Activated CD8-positive, alpha-beta memory T cell treated with anti-CD3 and anti-CD28 coated beads for 36 hours (primary cell): ENCODE results near the gene TUBB2B. TPM values are rescaled to one million over a fixed set of nuclear protein-coding genes. Genes with fewer than 3 reads are reported as not detected.

Experiments
- CTCF ChIA-PET: fragments of 350-600 bp; sonication (Branson Sonifier 250); formaldehyde crosslinking; loops from one replicate; lab custom pipeline; 2021; ENCODE audit warnings: antibody characterized with exemption; lab: Charles Lee
- POLR2A ChIA-PET: fragments of 350-600 bp; sonication (Branson Sonifier 250); formaldehyde crosslinking; loops from one replicate; lab custom pipeline; 2021; ENCODE audit warnings: antibody characterized with exemption; lab: Charles Lee
- total RNA-seq, 2 experiments: library from RNA; stranded (reverse); gene quantifications; one replicate each; pipeline ENCODE4 v1.2.3, GENCODE V29; 2021

The TUBB2B gene
- total RNA-seq, 2 experiments from 2014 or later, result not detected

DNA sequence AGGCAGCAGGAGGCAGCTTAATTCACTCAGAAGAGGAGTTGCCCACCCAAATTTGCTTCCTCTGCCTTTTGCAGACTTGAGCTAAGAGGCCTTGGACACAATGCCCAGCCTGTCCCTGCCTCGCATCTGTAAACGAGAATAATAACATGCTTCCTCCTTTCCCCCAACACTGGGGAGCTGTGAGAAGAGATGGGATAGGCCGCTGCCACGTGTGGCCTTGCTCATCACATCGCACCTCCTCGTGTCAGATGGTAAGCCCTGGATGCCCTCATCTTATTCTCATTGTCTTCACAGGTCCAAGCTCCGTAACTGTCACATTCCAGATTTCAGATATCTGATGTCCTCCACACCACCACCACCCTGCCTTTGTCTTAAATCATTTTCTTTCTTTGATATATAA lies 13.1 kb upstream of the TUBB2B start:
- POLR2A ChIA-PET, result no interaction called here
- CTCF ChIA-PET, result interaction anchor here (0.7 to 1.4 kb wide), 2 partner anchors 11 to 93 kb away, joined by 4 read pairs; no protein-coding TSS in a partner anchor

DNA sequence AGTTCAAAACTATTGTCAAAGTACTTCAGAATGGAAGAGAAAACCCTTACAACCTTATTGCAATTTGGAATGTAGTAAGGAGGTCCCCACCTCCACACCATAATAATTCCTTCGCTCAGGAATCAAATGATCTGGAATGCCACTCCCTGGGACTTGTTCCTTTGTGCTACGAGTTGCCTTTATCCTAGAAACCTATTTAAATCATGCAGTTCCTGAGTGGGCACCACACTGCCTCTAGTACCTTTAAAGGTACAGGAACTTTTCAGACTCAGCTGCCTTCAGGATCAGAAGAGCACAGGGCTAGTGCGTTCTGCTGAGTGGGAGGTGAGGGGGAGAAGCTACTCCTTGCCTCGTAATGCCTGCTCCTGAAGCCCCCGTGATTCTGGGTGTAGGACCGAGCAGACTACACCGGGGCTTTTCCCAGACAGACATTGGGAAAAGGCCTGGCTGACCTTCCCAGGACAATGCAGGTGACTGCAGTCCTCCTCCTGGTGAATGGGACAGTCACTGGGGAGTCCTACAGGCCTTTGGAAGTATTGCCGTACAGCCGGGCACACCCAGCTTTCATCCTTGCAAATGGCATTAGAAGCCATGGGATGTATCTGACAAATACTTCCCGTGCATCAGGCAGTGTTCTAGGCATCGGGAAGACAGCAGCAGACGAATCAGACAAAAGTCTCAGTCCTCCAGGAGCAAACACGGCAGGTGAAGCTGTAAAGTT lies 11.8 kb upstream of the TUBB2B start:
- POLR2A ChIA-PET, result no interaction called here
- CTCF ChIA-PET, result interaction anchor here (0.6 to 1.4 kb wide), 2 partner anchors 13 to 113 kb away, joined by 3 to 4 read pairs; no protein-coding TSS in a partner anchor

DNA sequence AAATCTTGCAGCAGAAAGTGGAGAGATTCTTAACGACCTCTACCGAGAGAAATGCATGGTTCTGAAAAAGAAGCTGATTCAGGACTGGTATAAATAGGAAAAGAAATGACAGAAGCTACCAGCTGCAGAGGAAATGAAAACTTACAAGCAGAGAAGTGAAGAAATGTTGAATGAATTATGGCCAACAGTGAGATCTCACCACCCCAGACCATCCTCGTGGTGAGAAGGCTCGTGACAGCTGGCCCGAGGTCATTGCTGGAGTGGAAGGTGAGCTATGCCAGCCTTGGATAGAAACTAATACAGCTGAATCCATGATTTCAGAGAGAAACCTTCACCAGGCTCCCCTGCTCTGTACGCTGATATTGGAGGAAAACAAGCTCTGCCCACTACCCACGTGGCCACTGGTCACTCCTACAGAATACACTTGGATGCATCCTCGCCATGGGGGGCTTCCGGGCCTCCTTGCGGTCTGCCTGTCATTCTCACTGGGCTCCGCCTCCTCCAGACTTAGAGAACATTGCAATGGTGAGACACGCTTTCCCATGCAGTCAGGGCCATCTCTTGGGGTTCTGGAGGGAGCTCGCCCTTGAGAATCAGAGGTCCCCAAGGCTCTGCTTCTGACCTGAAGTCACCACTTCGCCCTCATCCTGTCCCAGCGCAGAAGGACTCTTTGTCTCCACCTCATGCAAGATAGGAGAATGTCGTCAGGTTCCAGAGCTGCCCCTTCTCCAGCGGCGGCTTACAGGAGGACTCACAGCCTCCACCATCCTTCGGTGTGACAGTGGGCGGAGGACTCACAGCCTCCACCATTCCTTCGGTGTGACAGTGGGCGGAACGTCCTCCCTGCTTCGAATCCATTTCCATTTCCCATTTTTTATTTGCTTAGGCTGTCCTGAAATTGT lies 10.6 kb upstream of the TUBB2B start:
- CTCF ChIA-PET, result interaction anchor here (1.2 kb wide), 1 partner anchor 13 kb away, joined by 4 read pairs; no protein-coding TSS in a partner anchor
- POLR2A ChIA-PET, result no interaction called here

DNA sequence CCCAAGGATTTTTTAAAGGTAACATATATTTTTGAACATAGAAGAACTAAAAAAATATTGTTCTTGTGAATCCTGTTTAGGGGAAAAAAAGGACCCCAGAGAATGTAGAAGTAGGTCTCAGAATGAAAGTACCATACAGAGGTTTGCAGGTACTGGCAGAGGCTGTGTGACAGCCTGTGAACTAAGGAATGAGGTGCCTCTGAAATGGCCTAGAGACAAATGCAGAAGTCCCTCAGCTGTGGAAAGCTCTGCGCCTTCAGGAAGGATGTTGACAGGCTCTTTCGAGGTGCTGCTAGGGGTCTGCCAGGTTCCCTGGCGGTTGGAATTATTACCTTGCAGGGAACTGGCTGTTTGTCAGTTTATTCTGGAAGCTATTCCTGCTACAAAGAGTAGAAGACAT lies 8.6 kb upstream of the TUBB2B start:
- ChIA-PET CTCF (interaction anchor here (1.5 kb wide), 1 partner anchor 16 kb away, joined by 4 read pairs; no protein-coding TSS in a partner anchor), POLR2A (no interaction called here)

DNA sequence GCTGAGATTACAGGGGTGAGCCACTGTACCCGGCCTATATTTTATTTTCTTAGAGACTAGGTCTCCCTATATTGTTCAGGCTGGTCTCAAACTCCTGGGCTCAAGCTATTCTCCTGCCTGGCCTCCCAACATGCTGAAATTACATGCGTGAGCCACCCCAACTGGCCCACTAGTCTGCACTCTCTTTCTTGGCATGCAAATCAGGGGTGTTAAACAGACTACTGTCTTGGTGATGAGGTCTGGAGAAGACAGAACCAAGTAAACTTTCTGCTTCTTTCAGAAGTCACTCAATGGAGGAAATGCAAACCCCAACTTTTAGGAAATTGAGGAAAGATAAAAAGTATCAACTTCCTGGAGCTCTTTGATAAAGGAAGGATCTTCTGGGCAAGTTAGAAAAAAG lies 8.0 kb upstream of the TUBB2B start:
- POLR2A ChIA-PET, result no interaction called here
- CTCF ChIA-PET, result interaction anchor here (1.5 kb wide), 1 partner anchor 16 kb away, joined by 4 read pairs; no protein-coding TSS in a partner anchor

DNA sequence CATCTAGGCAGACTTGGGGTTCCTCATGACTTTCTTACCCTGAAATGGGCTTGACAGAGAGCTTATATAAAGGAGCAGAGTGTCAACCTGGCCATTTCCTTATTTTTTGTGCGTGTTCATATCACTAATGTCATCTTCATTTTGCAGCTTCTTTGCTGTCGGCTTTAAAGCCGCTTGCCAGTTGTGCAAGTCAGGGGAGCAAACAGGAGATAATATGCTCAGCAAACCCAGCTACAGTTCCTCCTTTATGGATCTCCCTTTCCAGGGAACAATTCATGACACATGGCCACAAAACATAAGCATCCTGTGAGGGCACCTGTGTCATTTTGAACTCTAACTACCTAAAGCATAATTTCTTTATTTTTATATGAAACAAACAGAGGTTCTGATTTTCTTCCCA lies 6.5 kb upstream of the TUBB2B start:
- POLR2A ChIA-PET, result no interaction called here
- CTCF ChIA-PET, result no interaction called here

DNA sequence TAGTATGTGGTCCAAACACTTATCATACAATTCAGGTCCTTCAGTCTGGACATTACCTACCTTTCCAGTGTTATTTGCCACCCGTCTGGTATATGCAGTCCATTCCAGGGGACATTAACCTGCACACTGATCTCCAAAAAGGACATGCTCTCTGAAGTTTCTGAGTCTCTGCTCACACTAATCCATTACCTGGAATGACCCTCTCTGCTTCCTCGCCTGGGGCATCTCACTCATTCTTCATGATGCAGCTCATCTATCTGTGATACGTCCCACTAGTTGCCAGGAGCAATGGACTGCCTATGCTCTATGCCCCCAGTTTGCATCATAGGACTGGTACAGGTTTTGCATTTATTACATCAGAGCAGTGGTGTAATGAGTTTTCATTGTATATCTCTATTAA lies 5.9 kb upstream of the TUBB2B start:
- ChIA-PET POLR2A (no interaction called here), CTCF (no interaction called here)

DNA sequence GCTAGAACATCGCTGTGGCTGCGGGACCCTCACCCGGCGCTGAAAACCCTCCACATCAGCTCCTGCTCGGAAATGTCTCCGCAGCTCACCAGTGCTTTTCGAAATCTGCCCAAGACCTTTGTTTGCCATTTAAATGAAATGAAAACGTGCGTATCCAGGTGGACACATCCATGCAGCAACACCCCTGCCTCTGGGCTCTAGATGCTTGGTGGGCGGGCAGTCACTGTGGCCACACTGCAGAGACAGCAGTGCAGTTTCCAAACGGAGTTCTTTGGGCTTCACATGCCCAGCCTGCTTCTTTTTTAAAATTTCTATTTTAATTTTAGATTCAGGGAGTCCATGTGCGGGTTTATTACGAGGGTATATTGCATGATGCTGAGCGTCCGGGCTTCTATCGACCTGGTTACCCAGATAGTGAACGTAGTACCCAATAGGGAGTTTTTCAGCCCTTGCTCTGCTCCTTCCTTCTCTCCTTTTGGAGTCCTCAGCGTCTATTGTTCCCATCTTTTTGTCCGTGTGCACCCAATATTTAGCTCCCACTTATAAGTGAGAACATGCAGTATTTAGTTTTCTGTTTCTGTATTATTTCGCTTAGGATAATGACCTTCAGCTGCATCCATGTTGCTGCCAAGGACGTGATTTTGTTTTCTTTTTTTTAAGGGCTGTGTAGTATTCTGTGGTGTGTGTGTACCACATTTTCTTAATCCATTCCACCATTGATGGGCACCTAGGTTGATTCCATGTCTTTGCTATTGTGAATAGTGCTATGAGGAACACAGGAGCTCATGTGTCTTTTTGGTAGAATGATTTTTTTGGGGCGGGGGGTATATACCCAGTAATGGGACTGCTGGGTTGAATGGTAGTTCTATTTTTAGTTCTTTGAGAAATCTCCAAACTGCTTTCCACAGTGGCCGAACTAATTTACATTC lies 4.8 kb upstream of the TUBB2B start:
- POLR2A ChIA-PET, result no interaction called here

DNA sequence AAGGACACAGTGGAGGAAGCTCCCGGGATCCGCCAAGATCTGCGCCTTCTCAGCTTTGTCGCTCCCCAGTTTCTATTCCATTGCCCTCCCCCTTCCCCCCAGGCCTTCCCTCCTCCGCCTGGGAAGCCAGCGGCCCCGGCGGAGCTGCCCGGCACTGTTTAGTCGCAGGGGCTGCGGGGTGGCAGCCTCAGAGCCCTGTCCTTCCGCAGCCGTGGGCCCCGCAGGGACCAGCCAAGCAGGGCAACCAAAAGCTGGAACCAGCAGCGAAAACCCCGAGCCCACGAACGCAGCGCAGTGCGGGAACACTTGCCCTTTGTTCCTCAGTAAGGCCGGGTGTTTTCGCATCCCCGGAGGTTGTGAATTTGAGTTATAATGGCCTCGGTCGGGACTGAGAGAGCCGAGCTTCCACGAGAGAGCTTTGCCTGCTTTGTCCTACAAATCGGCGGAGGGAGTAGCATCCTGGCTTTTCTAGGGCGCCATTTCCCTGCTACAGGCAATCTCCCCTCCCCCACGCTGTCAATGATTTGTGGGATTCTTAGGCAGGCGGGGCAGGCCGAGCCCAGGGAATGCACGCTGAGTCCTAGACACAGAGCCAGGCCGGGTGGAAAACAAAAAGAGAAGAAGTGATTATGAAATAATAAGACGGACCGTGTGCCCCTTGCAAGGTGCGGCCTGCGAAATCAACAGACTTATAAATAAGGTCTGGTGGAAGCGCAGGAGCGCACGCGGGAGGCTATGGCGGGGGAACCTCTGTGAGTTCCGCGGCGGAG lies 4.0 kb upstream of the TUBB2B start:
- POLR2A ChIA-PET, result no interaction called here
- CTCF ChIA-PET, result interaction anchor here (2.6 kb wide), 1 partner anchor 20 kb away, joined by 10 read pairs; no protein-coding TSS in a partner anchor

More for the DNA sequence above, 4.8 kb upstream of the TUBB2B start:
- CTCF ChIA-PET, result interaction anchor here (2.6 kb wide), 1 partner anchor 19 kb away, joined by 10 read pairs; no protein-coding TSS in a partner anchor

DNA sequence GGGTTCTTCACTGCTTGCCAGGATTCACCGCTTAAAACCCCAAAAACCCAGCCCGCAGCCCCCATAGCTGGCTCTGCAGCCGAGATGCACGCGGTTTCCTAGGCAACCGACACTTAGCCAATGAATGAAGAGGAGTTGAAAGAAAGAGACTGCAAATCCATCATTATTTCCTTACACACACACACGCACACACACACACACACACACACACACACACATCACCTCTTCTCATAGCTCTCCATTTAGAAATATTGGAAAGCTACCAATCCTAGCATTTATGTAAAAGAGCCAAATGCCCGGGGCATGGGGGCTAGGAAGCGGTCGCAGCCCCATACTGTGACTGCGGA lies 3.4 kb upstream of the TUBB2B start:
- ChIA-PET POLR2A (no interaction called here), CTCF (interaction anchor here (2.6 kb wide), 1 partner anchor 21 kb away, joined by 10 read pairs; no protein-coding TSS in a partner anchor)

DNA sequence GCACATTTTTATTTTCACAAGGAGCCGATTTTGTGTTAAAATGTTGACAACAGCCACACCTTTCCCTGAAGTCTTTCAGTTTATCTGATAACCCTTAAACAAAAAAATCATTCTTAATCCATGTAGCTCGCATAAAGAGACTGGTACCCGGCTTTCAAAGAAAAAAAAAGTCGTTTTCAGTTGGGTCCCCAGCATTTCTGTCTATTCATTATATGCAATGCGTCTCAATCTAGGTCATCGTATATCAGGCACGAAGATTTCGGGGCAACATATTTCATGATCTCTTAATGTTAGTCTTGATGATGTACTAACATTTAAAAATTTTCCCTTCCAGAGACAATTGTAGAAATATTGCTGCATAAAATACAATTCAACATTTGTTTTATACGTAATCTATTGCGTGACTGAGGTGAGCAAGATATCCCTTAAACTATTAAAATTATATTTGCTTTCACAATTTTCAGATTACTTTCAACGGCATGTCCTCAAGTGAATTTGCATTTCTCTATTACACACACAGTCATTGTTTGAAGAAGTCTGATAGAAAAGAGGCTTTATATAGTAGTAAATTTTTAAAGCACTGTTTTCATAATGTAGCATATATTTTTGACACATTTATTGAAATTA lies 2.9 kb upstream of the TUBB2B start:
- POLR2A ChIA-PET, result no interaction called here

DNA sequence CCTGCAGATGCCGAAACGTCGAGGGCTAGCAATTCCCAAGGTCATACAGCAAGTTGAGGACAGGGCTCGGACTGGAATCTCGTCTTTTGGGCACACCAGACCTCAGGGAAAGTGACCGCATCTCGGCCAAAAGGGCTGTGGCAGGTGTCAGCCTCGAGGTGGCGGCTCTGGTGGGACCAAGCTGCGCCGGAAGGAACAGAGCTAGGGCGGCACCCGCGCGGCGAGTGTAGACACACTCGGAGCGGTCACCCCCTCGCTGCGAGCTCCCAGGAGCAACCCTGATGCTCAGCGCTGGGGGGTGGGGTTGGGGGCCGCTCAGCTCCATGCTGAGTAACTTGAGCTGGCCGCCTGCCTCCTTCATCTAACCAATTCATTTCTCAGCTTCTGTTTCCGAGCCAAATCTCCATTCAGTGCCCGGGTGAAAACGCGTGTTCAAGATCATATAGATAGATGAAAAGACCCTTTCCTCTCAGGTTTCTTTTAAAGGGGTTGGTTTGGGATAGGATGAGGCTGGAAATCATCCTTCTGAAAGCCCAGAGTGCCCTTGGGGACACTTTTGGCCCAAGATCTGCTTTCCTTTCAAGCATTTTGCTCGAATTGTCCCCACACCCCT lies 2.2 kb upstream of the TUBB2B start:
- POLR2A ChIA-PET, result interaction anchor here (0.5 kb wide), 1 partner anchor 67 kb away, joined by 5 read pairs; no protein-coding TSS in a partner anchor
- CTCF ChIA-PET, result interaction anchor here (0.6 to 1.2 kb wide), 4 partner anchors 20 to 128 kb away, joined by 3 to 5 read pairs (median 4); no protein-coding TSS in a partner anchor

More for the DNA sequence above, 2.9 kb upstream of the TUBB2B start:
- CTCF ChIA-PET, result interaction anchor here (0.6 to 2.6 kb wide), 2 partner anchors 21 to 129 kb away, joined by 3 to 10 read pairs; no protein-coding TSS in a partner anchor

DNA sequence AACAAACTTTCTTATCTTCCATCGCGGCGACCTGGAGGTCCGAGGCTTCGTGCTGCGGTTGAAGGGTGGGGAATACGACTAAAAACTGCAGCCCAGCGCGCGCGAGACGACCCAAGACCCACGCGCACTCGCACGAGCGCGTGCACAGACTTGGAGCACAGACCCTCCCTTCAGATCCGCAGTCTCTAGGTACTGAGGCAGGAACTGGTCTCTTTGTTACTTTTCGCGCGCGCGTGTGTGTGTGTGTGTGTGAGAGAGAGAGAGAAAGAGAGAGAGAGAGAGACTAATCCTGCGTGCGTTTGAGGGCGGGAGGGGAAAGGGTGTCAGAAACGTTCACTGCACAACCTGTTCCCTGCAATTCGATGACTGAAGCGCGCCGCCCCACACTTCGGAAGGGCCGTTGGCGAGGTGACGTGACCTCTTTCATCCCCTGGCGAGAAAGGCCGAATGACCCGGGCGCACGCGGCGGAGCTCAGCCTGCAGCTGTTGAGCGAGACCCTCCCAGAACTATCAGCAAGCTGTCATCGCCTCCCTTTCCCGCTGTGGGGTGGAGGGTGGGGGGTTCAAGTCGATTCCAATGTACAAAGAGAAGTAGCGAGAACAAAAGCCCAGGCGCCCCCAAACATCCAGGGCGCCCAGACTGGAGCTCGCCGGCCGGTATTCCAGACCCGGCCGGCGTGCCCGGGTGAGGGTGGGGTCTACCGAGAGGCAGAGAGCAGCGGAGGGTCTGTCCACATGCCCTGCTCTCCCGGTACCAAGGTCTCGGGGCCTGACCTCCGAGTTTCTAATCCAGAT lies 1.5 kb upstream of the TUBB2B start:
- ChIA-PET POLR2A (interaction anchor here (0.5 kb wide), 1 partner anchor 66 kb away, joined by 5 read pairs; no protein-coding TSS in a partner anchor), CTCF (interaction anchor here (0.7 to 1.2 kb wide), 2 partner anchors 19 to 22 kb away, joined by 3 to 5 read pairs; no protein-coding TSS in a partner anchor)

DNA sequence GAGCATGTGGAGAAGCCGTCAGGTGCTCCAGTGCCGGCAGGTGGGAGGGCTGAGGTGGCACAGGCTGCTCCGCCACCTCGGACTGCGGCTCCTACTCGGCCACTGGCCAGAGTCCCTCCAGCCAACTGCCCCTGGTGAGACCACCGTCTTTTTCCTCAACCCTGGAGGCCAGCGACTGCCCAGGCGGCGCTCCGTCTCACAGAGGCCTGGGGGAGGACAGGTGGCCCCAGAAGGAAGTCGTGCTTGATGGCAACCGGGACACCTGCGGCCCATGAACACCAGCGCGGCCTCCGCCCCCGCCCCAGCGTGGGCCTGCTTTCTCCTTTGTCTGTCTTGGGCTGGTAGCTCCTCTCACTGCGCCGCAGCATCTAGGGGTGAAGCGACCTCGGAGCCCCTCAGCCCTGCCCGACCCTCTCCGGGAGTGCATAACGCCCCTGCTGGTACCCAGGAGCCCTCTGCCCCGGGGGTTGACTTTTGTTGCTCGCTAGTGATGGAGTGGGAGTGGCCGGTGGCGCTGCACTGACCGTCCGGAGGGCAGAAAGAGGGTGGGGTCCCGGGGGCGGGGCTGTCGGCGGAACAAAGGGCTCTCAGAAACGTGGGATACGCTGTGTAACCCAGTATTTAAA lies 706 bp upstream of the TUBB2B start:
- ChIA-PET POLR2A (no interaction called here), CTCF (no interaction called here)

DNA sequence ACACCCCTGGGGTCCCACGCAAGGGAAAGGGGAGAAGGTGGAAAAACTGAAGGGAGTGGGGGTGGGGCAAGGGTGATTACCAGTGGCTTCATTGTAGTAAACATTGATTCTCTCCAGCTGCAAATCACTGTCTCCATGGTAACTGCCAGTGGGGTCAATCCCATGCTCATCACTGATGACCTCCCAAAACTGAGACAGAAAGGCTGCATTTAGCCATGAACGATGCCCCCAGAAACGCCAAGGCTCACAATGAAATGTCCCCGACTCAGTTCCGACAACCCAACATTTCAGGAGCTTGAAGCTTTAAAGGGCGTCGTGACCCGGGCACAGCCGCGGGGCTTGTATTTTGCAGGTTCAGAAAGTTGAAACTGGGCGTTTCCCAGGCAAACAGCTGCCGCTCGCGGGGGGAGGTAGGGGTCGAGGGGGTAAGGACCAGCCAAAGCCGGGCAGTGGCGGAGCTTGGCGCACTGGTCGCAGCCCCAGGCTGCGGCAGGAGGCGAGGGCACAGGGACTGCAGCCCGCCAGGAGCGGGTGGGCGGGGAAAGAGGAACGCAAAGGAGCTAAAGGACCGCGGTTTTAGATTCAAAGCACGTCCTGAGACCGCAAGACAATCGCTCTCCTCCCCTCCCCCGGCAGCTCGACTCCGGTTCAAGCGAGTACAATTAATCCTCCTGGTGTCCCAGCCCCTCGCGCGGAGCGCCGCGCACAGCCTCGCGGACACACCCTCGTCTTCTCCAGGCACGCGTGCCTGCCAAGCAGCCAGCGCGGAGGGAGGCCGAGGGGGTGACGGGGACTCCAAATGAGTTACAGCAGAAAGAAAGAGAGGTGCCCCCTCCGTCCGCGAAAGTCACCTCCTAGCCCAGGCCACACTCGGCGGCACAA lies 731 bp downstream of the TUBB2B start:
- CTCF ChIA-PET, result no interaction called here
- POLR2A ChIA-PET, result no interaction called here
